ENCODE results near the gene ATRIP.

GRCh38 chr3:48420561-48420960 lies 26.0 kb upstream of the ATRIP start:
- TF ChIP-seq GATA2 (CRISPR knock-in tag; IDR thresholded peaks at IDR 0.05) = no peak
- TF ChIP-seq POLR2AphosphoS5 (IDR thresholded peaks at IDR 0.05; ENCODE audit: low read depth, low read length) = no peak
- TF ChIP-seq REST (IDR thresholded peaks at IDR 0.05; ENCODE audit: low read depth, low read length) = no peak
- no peak for TF ChIP-seq CHD2 (IDR thresholded peaks at IDR 0.05; ENCODE audit: low read length, partially characterized antibody)
- TF ChIP-seq PBX3 (IDR thresholded peaks at IDR 0.05) = no peak
- no peak for TF ChIP-seq USF2 (IDR thresholded peaks at IDR 0.05; ENCODE audit: borderline replicate concordance, low read depth, low read length)
- TF ChIP-seq RCOR1 (IDR thresholded peaks at IDR 0.05; ENCODE audit: low read length) = no peak
